GM18867 (cell line): Measurements from ENCODE around the gene SKI.

Source experiments
- ATAC-seq: cut with Tn5 transposase; IDR thresholded peaks from one replicate; pipeline ENCODE4 v1.9.1; 2021; ENCODE audit warnings: mild to moderate bottlenecking, moderate library complexity; ENCODE audit not compliant: unreplicated experiment

Gene SKI

GRCh38 chr1:2209400-2210083 is 18.6 kb upstream of the SKI start:
- no peak for ATAC-seq

DNA sequence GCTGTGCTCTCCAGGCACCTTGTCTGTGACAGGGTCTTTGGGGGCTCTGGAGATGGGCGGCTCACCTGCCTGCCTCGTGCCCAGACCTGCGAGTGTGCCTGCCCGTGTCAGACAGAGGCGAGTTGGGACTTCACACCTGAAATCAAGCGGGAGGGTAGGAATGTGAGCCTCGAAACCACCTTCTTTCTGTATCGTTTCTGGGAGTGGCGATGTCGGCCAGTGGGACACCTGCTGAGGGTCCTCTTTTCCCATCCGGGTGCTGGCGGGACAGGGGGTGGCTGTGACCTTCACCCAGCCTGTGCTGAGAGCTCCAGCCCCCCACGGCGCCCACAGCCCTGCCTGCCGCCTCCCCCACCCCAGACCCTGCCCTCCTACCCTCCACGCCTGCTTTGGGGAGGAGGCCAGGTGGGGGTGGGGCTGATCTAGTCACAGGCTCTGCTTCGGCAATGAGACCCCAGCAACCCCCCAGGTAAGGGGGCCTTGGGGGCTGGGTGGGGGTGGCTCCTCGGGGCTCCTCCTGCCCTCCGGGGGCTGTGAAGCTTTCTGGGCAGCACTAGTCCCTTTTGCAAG is 17.9 kb upstream of the SKI start:
- no peak for ATAC-seq

- ATAC-seq: no peak
Measured at GRCh38 chr1:2210786-2211185, 17.3 kb upstream of the SKI start.

- no peak for ATAC-seq
Measured at GRCh38 chr1:2212274-2212531, 15.9 kb upstream of the SKI start.

DNA sequence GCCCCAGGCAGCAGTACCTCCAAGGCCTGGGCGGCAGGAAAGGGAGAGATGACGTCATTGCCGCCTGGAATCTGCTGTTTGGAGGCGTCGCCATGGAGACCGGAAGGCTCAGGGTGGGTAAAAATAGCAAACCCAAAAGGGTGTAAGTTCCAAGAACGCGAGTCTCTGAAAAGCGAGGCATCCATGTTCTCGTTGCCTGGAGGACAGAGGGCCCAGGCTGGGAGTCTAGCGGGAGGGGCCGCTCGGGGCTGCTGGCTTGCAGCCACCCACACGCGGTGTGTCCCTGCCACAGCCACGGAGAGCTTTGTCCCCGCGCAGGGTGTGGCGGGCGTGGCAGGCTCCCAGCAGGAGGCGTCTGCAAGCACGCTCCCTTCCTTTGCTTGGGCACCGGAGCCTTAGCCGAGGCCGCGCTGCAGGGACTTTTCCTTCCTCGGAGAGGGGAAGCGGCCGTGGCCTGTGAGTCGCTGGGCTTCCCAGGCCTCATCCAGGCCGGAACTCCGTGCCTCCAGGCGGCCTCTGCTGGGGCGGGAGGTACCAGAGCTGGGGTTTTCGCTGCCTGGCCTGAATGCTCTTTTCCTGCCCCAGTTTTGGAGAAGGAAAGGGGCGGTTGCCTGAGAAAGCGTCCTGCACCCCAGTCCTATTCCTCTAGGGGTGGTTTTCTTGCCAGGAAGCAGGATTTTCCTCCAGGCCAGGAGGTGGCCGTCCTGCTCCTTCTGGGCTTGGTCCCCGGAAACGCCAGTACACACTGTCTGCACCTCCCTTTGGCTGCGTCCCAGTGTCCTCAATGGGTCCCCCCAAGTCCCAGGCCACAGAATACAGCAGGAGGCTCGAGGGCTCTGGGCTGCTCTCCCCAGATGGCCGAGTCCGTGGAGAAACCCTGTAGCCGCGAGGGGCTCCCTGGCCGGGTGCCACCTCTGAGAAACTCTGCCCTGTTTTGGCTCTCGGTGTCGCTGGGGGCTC is 15.3 kb upstream of the SKI start:
- ATAC-seq: no peak

DNA sequence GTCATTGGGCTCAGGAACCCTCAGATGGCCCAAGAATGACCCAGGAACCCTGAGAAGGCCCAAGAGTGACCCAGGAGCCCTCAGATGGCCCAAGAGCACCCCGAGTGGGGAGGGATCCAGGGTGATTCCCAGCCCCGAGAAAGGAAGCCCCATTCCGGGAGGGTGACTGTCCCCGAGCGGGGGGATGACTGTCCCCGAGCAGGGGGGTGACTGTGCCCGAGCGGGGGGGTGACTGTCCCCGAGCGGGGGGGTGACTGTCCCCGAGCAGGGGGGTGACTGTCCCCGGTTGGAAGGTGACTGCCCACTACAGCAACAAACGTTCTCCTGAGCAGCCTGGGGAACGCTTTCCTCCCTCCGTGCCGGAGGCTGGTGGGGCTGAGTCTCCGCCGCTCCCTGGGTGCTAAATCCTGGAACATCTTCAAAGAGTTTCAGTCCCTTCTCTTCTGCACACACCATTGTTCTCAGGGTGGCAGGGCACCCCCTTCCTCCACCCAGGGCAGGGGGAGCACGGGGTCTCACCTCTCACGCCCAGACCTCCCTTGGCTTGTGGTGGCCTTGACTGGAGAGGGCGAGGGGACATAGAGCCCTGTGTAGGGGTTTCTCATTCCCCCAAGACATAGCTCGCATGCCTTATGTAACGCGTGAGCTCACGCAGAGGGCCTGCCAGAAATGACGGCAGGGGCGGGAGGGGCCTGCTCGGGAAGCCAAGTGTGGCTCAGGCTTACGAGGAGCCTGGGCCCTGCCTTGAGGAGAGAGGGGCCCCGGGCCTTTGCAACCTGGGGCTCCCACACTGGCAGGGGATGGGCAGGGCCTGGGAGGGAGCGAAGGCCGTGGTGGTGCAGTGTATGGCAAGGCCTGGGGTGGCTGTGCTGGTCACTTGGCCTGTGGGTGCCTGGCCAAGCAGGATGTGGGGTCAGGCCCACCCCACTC is 14.3 kb upstream of the SKI start:
- ATAC-seq: no peak

GRCh38 chr1:2214541-2215241 is 13.4 kb upstream of the SKI start:
- no peak for ATAC-seq

GRCh38 chr1:2215329-2215728 is 12.8 kb upstream of the SKI start:
- no peak for ATAC-seq

GRCh38 chr1:2215909-2216766 is 12.0 kb upstream of the SKI start:
- no peak for ATAC-seq

DNA sequence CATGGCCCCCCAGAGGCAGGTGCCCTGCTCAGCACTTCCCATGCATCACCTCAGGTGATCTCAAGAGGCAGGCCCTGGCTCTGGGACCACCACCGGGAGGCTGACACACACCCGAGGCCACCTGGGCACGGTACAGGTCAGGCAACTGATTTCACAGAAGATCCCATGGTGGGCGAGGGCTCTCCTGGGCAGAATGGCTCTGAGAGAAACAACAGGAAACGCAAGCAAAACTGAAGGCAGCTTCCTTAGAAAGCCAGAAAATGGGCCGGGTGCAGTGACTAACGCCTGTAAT is 11.4 kb upstream of the SKI start:
- ATAC-seq: no peak

GRCh38 chr1:2221271-2221670 is 6.8 kb upstream of the SKI start:
- ATAC-seq: no peak

GRCh38 chr1:2224170-2224584 is 3.9 kb upstream of the SKI start:
- no peak for ATAC-seq

DNA sequence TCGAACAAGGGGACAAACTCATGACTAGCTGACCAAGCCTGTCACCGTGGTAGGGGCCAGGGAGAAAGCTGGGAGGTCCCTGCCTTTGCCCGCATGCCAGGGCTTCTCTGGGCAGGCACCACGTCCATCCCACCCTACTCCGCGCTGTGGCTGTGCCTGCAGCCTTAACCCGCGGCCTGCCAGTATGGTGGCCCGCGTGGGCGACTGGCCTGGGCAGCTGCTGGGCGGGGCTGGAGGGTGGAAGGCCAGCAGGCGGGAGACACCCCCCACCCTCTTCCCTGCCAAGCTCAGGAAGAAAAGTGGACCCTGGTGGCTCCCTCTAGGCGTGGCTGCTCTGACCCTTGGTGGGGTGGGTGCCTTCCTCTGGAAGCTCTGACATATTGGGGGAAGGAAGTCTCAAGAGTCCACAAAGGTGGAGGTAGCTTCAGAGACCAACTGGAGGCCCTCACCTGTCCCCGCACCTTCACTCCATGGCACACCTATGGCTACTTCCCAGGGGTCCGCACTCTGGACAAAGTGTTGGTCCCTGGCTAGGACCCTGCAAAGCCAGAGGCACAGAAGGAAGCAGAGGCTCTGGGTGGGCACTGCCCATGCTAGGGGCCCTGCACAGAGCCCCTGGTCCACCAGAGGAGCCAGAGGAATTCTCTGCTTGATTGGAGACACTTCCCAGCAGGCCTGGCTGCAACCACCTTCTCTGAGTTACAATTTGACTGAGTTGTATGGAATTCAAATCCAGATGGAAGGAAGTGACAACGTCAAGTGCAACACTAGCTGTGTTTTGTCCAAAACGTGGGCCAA is 3.3 kb upstream of the SKI start:
- ATAC-seq: no peak

- peak; percentile 4 for ATAC-seq
Measured at GRCh38 chr1:2226525-2227345, 1.4 kb upstream of the SKI start.

- ATAC-seq: peak; percentile 82
Measured at GRCh38 chr1:2227346-2228156, 568 bp upstream of the SKI start.

GRCh38 chr1:2228694-2229036 is 546 bp downstream of the SKI start:
- no peak for ATAC-seq
